A549 treated with AZD9567 at 1 μM for 4 hours (cell line): ENCODE data around the gene ROCK2. TPM values are rescaled to one million over a fixed set of nuclear protein-coding genes. Genes with fewer than 3 reads are reported as not detected.

Experiments
- total RNA-seq: library from RNA; stranded (reverse); fragments of 200-300 nt; extraction: Qiagen RNA extraction; gene quantifications from 5 replicates; pipeline ENCODE4 v1.2.3, GENCODE V29; 2022; ENCODE audit not compliant: insufficient read depth

Gene ROCK2
- total RNA-seq: 19.9 to 33.1 TPM (median 24.7 TPM) in 5 replicates

DNA sequence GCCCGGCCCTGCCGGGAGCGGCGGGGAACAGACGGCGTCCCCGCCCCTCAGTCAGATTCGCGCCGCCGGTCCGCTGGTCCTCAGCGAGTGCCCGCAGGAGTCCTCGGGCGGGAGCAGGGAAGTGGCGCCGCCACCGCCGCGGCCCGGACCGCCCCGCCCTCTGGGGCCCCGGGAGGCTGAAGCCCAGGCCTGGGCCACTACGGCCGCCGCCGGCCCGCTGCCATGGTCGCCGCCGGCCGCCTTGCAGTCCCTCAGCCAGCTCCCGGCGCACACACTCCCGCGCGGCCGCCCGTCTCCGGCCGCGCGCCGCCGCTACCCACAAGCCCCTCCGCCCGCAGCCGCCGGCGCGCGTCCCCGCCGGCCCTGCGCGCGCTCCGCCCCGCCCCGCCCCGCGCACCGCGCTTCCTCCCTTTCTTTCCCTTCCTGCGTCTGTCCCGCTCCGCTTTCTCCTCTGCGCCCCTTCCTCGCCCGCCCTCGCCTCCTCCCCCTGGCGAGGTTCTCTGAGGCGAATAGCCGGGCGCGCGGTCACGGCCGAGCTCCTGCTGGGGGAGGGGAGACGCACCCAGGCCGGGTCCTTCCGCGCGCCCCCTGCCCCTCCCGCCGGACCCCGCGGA is at the start of gene ROCK2:
Gene ROCK2, minus strand, starts transcription at position 295 of the 614 bp plus-strand sequence. CDS start 500 bp downstream, outside the sequence.

GRCh38 chr2:11155381-11156035 is 188.9 kb downstream of the ROCK2 start, which contains the start of gene SLC66A3:
TSS of gene SLC66A3 (plus strand) at chr2:11155467. CDS start at chr2:11155547, 80 bp downstream.

Other genes starting within 250 kb of the ROCK2 start
- gene SLC66A3, start 189.2 kb downstream of the ROCK2 start, total RNA-seq: 31.3 to 40.5 TPM (median 37.6 TPM) in 5 replicates
- 21.5 to 26.3 TPM (median 24.5 TPM) in 5 replicates for gene E2F6, start 121.5 kb upstream of the ROCK2 start, total RNA-seq
- 1.9 to 3.8 TPM (median 2.4 TPM) in 5 replicates for gene GREB1, start 189.4 kb upstream of the ROCK2 start, total RNA-seq